WTC11 (cell line): ENCODE measurements around the gene C17orf113. TPM values are rescaled to one million over a fixed set of nuclear protein-coding genes. Genes with fewer than 3 reads are reported as not detected.
"Not testable (repeated sequence)": the region's sequence is repeated elsewhere in the genome, so short reads cannot be mapped to it uniquely, and the experiment has no call there.

Source experiments
- ATAC-seq: fragments of 200-7000 bp; cut with Tn5 transposase; 2 replicates; pipeline ENCODE4 v1.10.0; 2021; ENCODE audit warnings: mild to moderate bottlenecking, moderate library complexity
- CTCF ChIA-PET: fragments of 300-600 bp; sonication (Branson Sonifier 250); formaldehyde crosslinking; loops from one replicate; lab custom pipeline; 2021; ENCODE audit warnings: antibody characterized with exemption; lab: Charles Lee
- POLR2A ChIA-PET: fragments of 350-600 bp; sonication (Branson Sonifier 250); formaldehyde crosslinking; loops from one replicate; lab custom pipeline; 2021; ENCODE audit warnings: antibody characterized with exemption; lab: Charles Lee
- DNase-seq: peaks from one replicate; pipeline ENCODE4 v3.0.0; 2021; ENCODE audit warnings: low spot score
- H3K27ac Mint-ChIP-seq: 2 replicates; pipeline ENCODE4 v1.8.0; 2021; ENCODE audit warnings: mixed read lengths
- H3K27me3 Mint-ChIP-seq: 2 replicates; pipeline ENCODE4 v1.8.0; 2021; ENCODE audit warnings: low read depth, mild to moderate bottlenecking, moderate library complexity, mixed read lengths
- H3K36me3 Mint-ChIP-seq: 2 replicates; pipeline ENCODE4 v1.8.0; 2021; ENCODE audit warnings: mixed read lengths
- H3K4me1 Mint-ChIP-seq: 2 replicates; pipeline ENCODE4 v1.8.0; 2022; ENCODE audit warnings: mixed read lengths
- H3K4me3 Mint-ChIP-seq: 2 replicates; pipeline ENCODE4 v1.8.0; 2021; ENCODE audit warnings: mild to moderate bottlenecking, moderate library complexity, mixed read lengths
- H3K9me3 Mint-ChIP-seq: 2 replicates; pipeline ENCODE4 v1.8.0; 2021; ENCODE audit warnings: mixed read lengths
- CBFB ChIP-seq: sonication (generic); formaldehyde crosslinking; IDR thresholded peaks from 2 replicates; pipeline ENCODE4 v1.8.1; 2022; ENCODE audit warnings: mild to moderate bottlenecking, low read depth, missing genetic modification reagents
- CREB1 ChIP-seq: sonication (generic); formaldehyde crosslinking; IDR thresholded peaks from 2 replicates; pipeline ENCODE4 v1.8.0; 2023; ENCODE audit warnings: mild to moderate bottlenecking, missing genetic modification reagents
- EMX1 ChIP-seq: fragments of 250-450 bp; sonication (Bioruptor Pico); IDR thresholded peaks from 2 replicates; pipeline ENCODE4 v1.8.0; 2021; ENCODE audit warnings: mild to moderate bottlenecking
- ETV6 ChIP-seq: sonication (generic); formaldehyde crosslinking; IDR thresholded peaks from 2 replicates; pipeline ENCODE4 v1.8.1; 2022; ENCODE audit warnings: mild to moderate bottlenecking, missing genetic modification reagents
- FOXK1 ChIP-seq: sonication (generic); formaldehyde crosslinking; IDR thresholded peaks from 2 replicates; pipeline ENCODE4 v1.8.0; 2022; ENCODE audit warnings: mild to moderate bottlenecking, moderate library complexity, missing genetic modification reagents
- GRHL2 ChIP-seq: fragments of 250-450 bp; sonication (Bioruptor Pico); IDR thresholded peaks from 2 replicates; pipeline ENCODE4 v1.8.0; 2022; ENCODE audit warnings: mild to moderate bottlenecking, moderate library complexity; ENCODE audit not compliant: insufficient replicate concordance, severe bottlenecking
- HMGA2 ChIP-seq: fragments of 250-450 bp; sonication (Bioruptor Pico); IDR thresholded peaks from 2 replicates; pipeline ENCODE4 v1.4.0; 2021; ENCODE audit warnings: mild to moderate bottlenecking, moderate library complexity
- JUN ChIP-seq: sonication (generic); formaldehyde crosslinking; IDR thresholded peaks from 2 replicates; pipeline ENCODE4 v1.8.0; 2023; ENCODE audit warnings: mild to moderate bottlenecking, missing genetic modification reagents
- MXD4 ChIP-seq: fragments of 250-450 bp; sonication (Bioruptor Pico); IDR thresholded peaks from 2 replicates; pipeline ENCODE4 v1.8.0; 2021; ENCODE audit warnings: mild to moderate bottlenecking, moderate library complexity, borderline replicate concordance
- NFATC4 ChIP-seq: fragments of 250-450 bp; sonication (Bioruptor Pico); IDR thresholded peaks from 2 replicates; pipeline ENCODE4 v1.9.0; 2021; ENCODE audit warnings: mild to moderate bottlenecking
- NFE2L1 ChIP-seq: sonication (generic); formaldehyde crosslinking; IDR thresholded peaks from 2 replicates; pipeline ENCODE4 v1.8.1; 2023; ENCODE audit warnings: missing genetic modification reagents
- RORB ChIP-seq: fragments of 250-450 bp; sonication (Bioruptor Pico); IDR thresholded peaks from 2 replicates; pipeline ENCODE4 v1.9.0; 2021; ENCODE audit warnings: mild to moderate bottlenecking
- SP1 ChIP-seq: sonication (generic); formaldehyde crosslinking; conservative IDR thresholded peaks from 2 replicates; pipeline ENCODE4 v1.8.1; 2022; ENCODE audit warnings: missing genetic modification reagents
- TCF7 ChIP-seq: sonication (generic); formaldehyde crosslinking; IDR thresholded peaks from 2 replicates; pipeline ENCODE4 v1.8.0; 2022; ENCODE audit warnings: mild to moderate bottlenecking, low read depth, missing genetic modification reagents, moderate library complexity
- TEAD4 ChIP-seq: sonication (generic); formaldehyde crosslinking; IDR thresholded peaks from 2 replicates; pipeline ENCODE4 v1.8.0; 2022; ENCODE audit warnings: mild to moderate bottlenecking, missing genetic modification reagents
- ZBTB21 ChIP-seq: sonication (generic); formaldehyde crosslinking; IDR thresholded peaks from 2 replicates; pipeline ENCODE4 v1.8.1; 2023; ENCODE audit warnings: mild to moderate bottlenecking, missing genetic modification reagents, borderline replicate concordance
- ZNF121 ChIP-seq: sonication (generic); formaldehyde crosslinking; IDR thresholded peaks from 2 replicates; pipeline ENCODE4 v1.8.0; 2023; ENCODE audit warnings: missing genetic modification reagents
- total RNA-seq: library from RNA; stranded (reverse); gene quantifications from 3 replicates; pipeline ENCODE4 v1.2.3, GENCODE V29; 2021
- TF ChIP-seq, protein P1 (sequence below): sonication (generic); formaldehyde crosslinking; IDR thresholded peaks from 2 replicates; pipeline ENCODE4 v1.8.0; 2022; ENCODE audit warnings: mild to moderate bottlenecking, missing genetic modification reagents
- TF ChIP-seq, protein P2 (sequence below): sonication (generic); formaldehyde crosslinking; IDR thresholded peaks from 2 replicates; pipeline ENCODE4 v1.8.1; 2022; ENCODE audit warnings: low read depth, mild to moderate bottlenecking, moderate library complexity, missing genetic modification reagents, borderline replicate concordance
- TF ChIP-seq, protein P3 (sequence below): sonication (generic); formaldehyde crosslinking; IDR thresholded peaks from 2 replicates; pipeline ENCODE4 v1.8.1; 2022; ENCODE audit warnings: mild to moderate bottlenecking, moderate library complexity, missing genetic modification reagents
- TF ChIP-seq, protein P4 (sequence below): fragments of 250-450 bp; sonication (Bioruptor Pico); IDR thresholded peaks from 2 replicates; pipeline ENCODE4 v1.8.0; 2021; ENCODE audit warnings: mild to moderate bottlenecking

Gene C17orf113
- total RNA-seq, 1 experiment from 2014 or later: 1.9 TPM

DNA sequence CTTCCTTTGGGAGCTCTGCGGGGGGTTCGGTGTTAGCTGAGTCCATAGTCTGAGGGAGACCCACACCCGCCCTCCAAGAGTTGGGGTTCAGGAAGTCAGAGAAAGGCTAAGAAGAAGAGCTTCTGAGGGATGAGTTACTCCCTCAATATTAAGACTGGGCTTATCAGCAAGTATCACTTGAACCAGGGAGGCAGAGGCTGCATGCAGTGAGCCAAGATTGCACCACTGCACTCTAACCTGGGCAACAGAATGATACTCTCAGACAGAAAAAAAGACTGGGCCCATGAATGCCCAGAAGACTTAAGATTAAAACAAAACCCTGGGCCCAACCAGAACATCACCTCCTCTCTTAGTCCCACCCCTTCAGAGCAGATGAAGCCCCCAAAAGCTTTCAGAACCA lies 24.5 kb downstream of the C17orf113 start (continued):
- TF ChIP-seq, protein P1, sequence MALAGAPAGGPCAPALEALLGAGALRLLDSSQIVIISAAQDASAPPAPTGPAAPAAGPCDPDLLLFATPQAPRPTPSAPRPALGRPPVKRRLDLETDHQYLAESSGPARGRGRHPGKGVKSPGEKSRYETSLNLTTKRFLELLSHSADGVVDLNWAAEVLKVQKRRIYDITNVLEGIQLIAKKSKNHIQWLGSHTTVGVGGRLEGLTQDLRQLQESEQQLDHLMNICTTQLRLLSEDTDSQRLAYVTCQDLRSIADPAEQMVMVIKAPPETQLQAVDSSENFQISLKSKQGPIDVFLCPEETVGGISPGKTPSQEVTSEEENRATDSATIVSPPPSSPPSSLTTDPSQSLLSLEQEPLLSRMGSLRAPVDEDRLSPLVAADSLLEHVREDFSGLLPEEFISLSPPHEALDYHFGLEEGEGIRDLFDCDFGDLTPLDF (CRISPR knock-in tag): no peak
- TF ChIP-seq CREB1 (CRISPR knock-in tag): no peak
- TF ChIP-seq, protein P2, sequence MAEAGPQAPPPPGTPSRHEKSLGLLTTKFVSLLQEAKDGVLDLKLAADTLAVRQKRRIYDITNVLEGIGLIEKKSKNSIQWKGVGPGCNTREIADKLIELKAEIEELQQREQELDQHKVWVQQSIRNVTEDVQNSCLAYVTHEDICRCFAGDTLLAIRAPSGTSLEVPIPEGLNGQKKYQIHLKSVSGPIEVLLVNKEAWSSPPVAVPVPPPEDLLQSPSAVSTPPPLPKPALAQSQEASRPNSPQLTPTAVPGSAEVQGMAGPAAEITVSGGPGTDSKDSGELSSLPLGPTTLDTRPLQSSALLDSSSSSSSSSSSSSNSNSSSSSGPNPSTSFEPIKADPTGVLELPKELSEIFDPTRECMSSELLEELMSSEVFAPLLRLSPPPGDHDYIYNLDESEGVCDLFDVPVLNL (CRISPR knock-in tag): no peak
- no peak for TF ChIP-seq EMX1 (CRISPR knock-in tag)
- TF ChIP-seq TEAD4 (CRISPR knock-in tag): no peak
- no peak for TF ChIP-seq TCF7
- no peak for TF ChIP-seq NFATC4 (CRISPR knock-in tag)

DNA sequence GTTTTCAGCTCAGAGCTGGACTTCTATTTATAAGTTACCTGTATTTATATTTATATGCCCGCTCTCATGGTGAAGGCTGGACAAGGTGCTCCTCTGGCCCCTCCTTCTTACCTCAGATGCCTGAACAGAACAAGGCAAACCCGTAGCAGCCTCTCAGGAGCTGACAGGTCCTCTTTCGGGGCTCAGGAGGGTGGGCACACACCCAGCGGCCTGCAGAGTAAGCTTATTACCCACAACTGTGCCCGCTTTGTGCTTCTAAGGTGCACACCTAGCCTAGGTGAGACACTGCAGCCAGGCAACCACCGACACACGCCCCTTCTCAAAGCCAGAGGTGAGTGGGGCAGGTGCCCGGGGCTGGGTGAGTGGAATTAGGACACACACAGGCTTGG lies 25.2 kb downstream of the C17orf113 start:
- H3K4me3 Mint-ChIP-seq: no peak overlapping the region
- DNase-seq (no peak), ATAC-seq (no peak)
- H3K9me3 Mint-ChIP-seq: no peaks in the 10 kb centered on the region
- POLR2A ChIA-PET: no interaction called here
- H3K36me3 Mint-ChIP-seq: peaks cover 32% of the 10 kb centered on the region
- H3K4me1 Mint-ChIP-seq: peaks cover 21% of the 10 kb centered on the region
- CTCF ChIA-PET: interaction anchor here (0.6 to 9.6 kb wide), 24 partner anchors 8 to 137 kb away, joined by 3 to 138 read pairs (median 4); partner anchors contain the start of genes DHX58, DNAJC7, KAT2A and NKIRAS2
- H3K27ac Mint-ChIP-seq: no peak overlapping the region
- TF ChIP-seq GRHL2 (no peak), RORB (CRISPR knock-in tag) (no peak), ZNF121 (CRISPR knock-in tag) (no peak), EMX1 (CRISPR knock-in tag) (no peak), ZBTB21 (CRISPR knock-in tag) (no peak), JUN (CRISPR knock-in tag) (no peak), HMGA2 (no peak), SP1 (no peak), NFE2L1 (CRISPR knock-in tag) (no peak), ETV6 (CRISPR knock-in tag) (no peak), NFATC4 (CRISPR knock-in tag) (no peak), MXD4 (CRISPR knock-in tag) (no peak), FOXK1 (CRISPR knock-in tag) (no peak)
- TF ChIP-seq, protein P3, sequence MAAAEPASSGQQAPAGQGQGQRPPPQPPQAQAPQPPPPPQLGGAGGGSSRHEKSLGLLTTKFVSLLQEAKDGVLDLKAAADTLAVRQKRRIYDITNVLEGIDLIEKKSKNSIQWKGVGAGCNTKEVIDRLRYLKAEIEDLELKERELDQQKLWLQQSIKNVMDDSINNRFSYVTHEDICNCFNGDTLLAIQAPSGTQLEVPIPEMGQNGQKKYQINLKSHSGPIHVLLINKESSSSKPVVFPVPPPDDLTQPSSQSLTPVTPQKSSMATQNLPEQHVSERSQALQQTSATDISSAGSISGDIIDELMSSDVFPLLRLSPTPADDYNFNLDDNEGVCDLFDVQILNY (CRISPR knock-in tag): no peak
- TF ChIP-seq, protein P2 (CRISPR knock-in tag): no peak
- TF ChIP-seq, all 79 proteins: peak for 0
- H3K27me3 Mint-ChIP-seq: no peaks in the 10 kb centered on the region

DNA sequence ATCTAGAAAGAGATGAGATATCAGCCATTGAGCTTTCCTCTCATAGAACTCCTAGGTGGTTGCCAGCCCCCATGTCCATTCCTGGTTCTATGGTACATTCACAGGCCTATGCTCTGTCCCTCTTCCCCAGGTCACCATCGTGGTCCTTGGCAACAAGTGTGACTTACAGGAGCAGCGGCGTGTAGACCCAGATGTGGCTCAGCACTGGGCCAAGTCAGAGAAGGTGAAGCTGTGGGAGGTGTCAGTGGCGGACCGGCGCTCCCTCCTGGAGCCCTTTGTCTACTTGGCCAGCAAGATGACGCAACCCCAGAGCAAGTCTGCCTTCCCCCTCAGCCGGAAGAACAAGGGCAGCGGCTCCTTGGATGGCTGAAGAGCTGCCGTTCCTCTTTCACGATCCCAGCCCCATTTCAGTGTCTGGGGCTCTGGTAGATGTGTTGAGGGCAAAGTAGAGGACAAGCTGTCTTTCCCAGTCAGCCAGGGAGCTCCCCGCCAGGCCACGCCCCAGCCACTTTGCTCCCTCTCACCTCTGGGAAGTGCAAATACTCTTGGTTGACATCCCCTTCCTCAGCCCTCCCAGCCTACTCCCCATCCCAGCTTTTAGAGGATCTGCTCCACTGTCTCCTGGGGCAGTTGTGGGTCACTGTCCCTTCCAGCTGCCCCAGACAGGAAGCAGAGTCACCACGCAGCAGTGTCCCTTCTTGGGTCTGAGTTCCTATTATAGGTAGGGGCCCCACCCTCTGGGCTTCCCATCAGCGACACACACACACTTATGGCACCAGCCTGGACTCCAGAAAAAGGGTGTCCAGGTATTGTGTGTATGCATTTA lies 26.7 kb downstream of the C17orf113 start:
- peaks cover 25% of the 10 kb centered on the region for H3K4me1 Mint-ChIP-seq
- no peak for ATAC-seq
- CTCF ChIA-PET: interaction anchor here (0.7 to 9.6 kb wide), 8 partner anchors 10 to 376 kb away, joined by 3 to 138 read pairs (median 3); partner anchors contain the start of genes DHX58 and ZNF385C

DNA sequence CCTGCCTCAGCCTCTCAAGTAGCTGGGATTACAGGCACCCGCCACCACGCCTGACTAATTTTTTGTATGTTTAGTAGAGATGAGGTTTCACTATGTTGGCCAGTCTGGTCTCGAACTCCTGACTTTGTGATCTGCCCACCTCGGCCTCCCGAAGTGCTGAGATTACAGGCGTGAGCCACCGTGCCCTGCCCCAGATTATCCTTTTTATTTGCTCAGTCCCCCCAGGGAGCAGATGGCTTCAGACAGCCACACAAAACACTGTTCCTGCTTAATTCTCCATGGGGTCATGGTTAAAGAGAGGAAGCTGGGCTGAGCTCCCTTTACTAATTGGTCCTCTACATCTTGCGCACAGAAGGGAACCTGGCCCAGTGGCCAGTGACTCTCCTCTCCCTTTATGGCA lies 29.6 kb downstream of the C17orf113 start:
- POLR2A ChIA-PET: interaction anchor here (1.0 to 1.1 kb wide), 2 partner anchors 87 to 100 kb away, joined by 3 to 8 read pairs; no protein-coding TSS in a partner anchor
- peaks cover 32% of the 10 kb centered on the region for H3K4me1 Mint-ChIP-seq

More for the DNA sequence above, 26.7 kb downstream of the C17orf113 start:
- Mint-ChIP-seq H3K36me3 (peaks cover 32% of the 10 kb centered on the region), H3K27me3 (no peaks in the 10 kb centered on the region), H3K27ac (no peak overlapping the region; the same call in 1 of the 2 replicates), H3K9me3 (0 out of 2 replicates have a peak, but pooled peaks cover 4% of the 10 kb centered on the region), H3K4me3 (no peak overlapping the region)
- DNase-seq: no peak
- TF ChIP-seq, protein P2 (CRISPR knock-in tag): no peak
- TF ChIP-seq CBFB: no peak
- TF ChIP-seq, protein P4, sequence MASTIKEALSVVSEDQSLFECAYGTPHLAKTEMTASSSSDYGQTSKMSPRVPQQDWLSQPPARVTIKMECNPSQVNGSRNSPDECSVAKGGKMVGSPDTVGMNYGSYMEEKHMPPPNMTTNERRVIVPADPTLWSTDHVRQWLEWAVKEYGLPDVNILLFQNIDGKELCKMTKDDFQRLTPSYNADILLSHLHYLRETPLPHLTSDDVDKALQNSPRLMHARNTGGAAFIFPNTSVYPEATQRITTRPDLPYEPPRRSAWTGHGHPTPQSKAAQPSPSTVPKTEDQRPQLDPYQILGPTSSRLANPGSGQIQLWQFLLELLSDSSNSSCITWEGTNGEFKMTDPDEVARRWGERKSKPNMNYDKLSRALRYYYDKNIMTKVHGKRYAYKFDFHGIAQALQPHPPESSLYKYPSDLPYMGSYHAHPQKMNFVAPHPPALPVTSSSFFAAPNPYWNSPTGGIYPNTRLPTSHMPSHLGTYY: no peak
- no peak for TF ChIP-seq ETV6 (CRISPR knock-in tag)
- POLR2A ChIA-PET: no interaction called here

More for the DNA sequence above, 29.6 kb downstream of the C17orf113 start:
- CTCF ChIA-PET: interaction anchor here (0.5 to 6.8 kb wide), 12 partner anchors 6 to 1882 kb away, joined by 3 to 108 read pairs (median 4); partner anchors contain the start of gene KAT2A
- Mint-ChIP-seq H3K27ac (peak overlapping the region; percentile 16; the same call in 1 of the 2 replicates), H3K4me3 (peak overlapping the region; percentile 92), H3K36me3 (peaks cover 32% of the 10 kb centered on the region)
- not testable (repeated sequence) for H3K27me3 Mint-ChIP-seq, ATAC-seq, H3K9me3 Mint-ChIP-seq, DNase-seq
